ENCODE data around the gene ACOT11.
A peak's percentile ranks its signal among the peaks of the same experiment; 100 is the strongest.

The ACOT11 gene

GRCh38 chr1:54564312-54565112 lies 16.5 kb downstream of the ACOT11 start:
- peak; percentile 83 for DNase-seq (ENCODE audit: low read depth, low spot score)

- no peak for DNase-seq (ENCODE audit: low read depth, low spot score)
Observed at GRCh38 chr1:54565113-54565501, 17.1 kb downstream of the ACOT11 start.

DNA sequence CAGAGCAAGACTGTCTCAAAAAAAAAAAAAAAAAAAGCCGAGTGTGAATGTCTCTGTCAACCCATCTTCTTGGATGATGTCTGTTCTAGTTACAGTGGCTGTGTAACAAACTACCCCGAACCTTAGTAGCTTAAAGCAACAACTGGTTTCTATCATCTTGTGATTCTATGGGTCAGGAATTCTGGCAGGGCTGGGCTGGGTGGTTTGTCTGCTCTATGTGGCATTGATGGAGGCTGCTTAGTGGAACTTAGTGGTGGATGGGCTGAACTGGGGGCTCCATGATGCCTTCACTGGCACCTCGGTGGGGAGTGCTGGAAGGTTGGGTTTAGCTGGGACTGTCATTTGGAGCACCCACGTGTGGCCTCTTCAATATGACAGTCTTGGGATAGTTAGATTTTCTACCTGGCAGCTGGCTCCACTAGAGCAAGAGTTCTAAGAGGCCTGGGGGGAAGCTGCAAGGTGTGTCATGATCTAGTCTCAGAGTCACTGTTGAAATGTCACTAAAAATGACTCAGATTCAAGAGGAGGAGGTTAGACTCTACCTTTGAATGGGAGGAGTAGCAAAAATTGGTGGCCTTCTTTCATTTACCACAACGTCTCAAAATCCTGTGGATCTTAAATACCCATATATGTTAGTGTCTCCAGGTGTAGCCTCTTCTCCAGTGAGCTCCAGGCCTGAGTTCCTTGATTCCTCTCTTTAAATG lies 18.6 kb downstream of the ACOT11 start:
- DNase-seq (ENCODE audit: low read depth, low spot score) = no peak

- DNase-seq (ENCODE audit: low read depth, low spot score) = no peak
Observed at GRCh38 chr1:54567961-54568360, 19.9 kb downstream of the ACOT11 start.

GRCh38 chr1:54569339-54569738 lies 21.3 kb downstream of the ACOT11 start:
- no peak for DNase-seq (ENCODE audit: low read depth, low spot score)

- DNase-seq (ENCODE audit: low read depth, low spot score) = no peak
Observed at GRCh38 chr1:54570161-54570560, 22.1 kb downstream of the ACOT11 start.

GRCh38 chr1:54571326-54571725 lies 23.3 kb downstream of the ACOT11 start:
- DNase-seq (ENCODE audit: low read depth, low spot score) = no peak

DNA sequence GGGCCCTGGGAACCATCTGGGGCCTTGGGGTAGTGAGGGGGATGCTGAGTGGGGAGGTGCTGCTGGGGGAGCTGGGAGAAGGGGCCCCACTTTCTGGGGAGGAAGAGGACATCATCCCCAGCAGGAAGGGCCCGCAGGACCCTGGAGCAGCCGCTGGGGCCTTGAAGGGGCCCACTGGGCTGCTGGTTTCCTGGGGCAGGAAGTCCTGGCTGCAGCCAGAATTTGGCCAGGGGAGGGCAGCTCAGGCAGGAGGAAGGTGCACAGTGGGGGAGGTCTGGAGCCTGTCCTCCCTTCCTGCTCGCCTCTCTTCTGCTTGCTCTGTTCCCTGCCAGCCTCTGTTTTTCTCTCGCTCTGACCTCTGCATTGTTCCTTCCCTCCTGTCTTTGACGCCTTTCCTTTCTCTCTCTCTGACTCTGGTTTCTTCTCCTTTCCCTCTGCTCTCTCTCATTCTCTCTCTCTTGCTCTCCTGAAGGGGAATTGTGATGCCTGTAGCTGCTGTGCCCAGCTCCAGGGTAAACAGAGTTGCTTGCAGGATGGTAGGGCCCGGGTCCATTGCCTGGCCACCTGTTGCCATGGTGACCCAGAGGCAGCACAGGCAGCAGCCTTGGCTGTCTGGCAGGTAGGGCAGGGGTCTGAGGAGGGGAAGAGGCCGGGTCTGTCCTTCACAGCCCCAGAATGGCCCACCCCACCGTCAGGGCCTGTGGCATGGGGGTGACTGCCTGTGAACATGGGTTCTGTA lies 23.9 kb downstream of the ACOT11 start:
- peak; percentile 61 for DNase-seq (ENCODE audit: low read depth, low spot score)

- no peak for DNase-seq (ENCODE audit: low read depth, low spot score)
Observed at GRCh38 chr1:54572542-54572850, 24.5 kb downstream of the ACOT11 start.

GRCh38 chr1:54574158-54574778 lies 26.2 kb downstream of the ACOT11 start:
- DNase-seq (ENCODE audit: low read depth, low spot score) = no peak

DNA sequence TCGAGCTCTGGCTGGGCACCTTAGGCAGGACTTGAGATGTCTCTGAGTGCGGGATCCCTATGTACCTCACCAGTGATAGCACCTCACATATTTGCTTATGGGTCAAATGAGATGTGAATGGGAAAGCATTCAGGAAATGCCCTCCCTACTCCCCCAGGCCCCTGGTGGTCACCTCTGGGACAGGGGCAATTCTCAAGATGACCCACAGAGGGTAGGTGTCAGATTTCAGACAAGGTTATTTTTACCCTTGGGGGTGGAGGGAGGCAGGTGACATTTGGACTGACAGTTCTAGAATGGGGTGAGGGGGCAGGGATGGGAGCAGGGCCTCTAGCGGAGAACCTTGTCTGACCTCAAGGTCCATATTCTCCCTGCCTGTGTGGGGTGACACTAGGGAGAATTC lies 27.1 kb downstream of the ACOT11 start:
- DNase-seq (ENCODE audit: low read depth, low spot score) = peak; percentile 47

- DNase-seq (ENCODE audit: low read depth, low spot score) = no peak
Observed at GRCh38 chr1:54575605-54576290, 27.7 kb downstream of the ACOT11 start.

DNA sequence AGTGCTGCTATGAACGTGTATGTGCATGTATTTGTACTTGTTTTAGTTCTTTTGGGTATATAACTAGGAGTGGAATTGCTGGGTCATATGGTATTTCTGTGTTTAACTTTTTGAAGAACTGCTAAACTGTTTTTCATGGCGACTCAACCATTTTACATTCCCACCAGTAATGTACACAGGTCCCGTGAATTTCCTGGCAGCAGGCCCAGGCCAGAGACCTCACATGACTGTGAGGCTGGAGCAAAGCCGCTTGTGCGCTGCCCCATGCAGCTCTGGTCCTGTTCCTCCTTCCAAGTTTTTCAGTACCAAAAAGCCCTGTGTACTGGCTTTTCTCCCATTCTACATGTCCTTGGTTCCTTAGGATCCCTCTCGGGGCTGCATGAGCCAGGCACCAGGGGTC lies 29.6 kb downstream of the ACOT11 start:
- DNase-seq (ENCODE audit: low read depth, low spot score) = no peak

DNA sequence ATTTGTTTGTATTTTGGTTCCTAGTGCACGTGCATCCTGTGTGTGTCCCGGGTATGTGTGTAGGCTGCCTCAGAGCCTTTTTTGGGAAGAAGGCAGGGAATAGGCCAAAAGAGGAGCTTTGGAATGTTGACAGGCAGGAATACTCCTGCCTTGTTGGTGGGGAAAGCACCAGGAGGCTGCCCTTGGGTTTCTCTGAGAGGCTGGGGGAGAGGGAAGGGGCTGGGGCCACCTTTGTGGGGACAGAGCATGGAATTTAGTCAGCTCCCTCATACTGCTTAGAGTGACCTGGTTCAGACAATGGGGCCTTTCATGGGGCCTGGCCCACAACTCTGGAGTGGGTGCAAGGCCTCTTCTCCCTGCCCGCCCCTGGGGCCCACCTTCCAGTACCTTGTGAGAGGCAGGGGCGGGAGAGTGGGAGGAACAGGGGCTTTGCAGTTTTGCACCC lies 31.3 kb downstream of the ACOT11 start:
- peak; percentile 77 for DNase-seq (ENCODE audit: low read depth, low spot score)

DNA sequence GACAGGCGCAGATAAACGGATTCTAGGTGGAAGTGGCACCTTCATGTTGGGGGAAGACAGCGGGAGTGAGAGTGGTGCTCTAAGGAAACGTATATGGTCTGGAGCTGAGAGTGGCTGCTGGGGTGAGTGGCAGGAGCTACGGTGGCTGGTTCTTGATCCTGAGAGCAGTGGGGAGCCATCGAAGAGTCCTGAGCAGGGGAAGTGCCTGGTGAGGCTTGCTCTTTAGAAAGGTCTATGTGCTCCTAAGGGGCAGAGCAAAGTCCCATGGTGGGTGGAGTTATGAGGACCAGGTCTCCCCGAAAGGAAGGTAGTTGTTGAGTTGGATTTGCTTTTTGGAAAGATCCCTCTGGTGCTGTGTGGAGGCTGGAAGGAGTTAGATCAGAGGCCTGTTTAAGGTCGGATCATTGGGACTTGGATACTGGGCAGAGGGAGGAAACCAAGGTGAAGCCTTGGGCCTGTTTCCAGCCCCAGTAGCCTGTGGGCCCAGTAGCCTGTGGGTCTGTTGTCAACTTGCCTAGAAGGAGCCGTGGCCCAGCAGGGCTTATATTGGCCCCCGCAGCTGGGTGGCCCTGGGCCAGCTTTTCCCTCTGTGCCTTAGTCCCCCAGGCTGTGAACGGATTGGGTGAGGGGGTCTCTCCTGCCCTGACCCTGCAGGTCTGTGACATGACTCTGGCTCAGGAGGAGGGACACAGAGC lies 33.0 kb downstream of the ACOT11 start:
- DNase-seq (ENCODE audit: low read depth, low spot score) = no peak

DNA sequence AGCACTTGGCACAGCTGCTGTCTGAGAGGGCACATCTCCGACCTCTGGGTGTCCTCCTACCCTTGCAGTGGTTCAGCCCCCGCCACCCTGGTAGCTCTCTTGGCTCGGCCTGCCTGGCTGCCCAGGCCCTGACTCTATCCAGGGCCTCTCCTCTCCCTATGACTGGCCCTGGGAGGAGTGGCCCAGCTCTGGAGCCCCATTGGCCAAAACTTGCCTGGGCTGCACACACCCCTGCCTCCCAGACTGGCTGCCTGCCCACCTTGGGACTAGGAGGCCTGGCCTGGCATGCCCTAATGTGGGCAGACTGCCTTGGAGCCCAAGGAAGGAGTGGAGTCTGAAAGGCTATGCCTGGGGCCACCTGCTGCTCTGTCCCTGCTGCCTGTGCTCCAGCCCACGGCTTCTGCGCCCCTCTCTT lies 33.6 kb downstream of the ACOT11 start:
- DNase-seq (ENCODE audit: low read depth, low spot score) = no peak

DNA sequence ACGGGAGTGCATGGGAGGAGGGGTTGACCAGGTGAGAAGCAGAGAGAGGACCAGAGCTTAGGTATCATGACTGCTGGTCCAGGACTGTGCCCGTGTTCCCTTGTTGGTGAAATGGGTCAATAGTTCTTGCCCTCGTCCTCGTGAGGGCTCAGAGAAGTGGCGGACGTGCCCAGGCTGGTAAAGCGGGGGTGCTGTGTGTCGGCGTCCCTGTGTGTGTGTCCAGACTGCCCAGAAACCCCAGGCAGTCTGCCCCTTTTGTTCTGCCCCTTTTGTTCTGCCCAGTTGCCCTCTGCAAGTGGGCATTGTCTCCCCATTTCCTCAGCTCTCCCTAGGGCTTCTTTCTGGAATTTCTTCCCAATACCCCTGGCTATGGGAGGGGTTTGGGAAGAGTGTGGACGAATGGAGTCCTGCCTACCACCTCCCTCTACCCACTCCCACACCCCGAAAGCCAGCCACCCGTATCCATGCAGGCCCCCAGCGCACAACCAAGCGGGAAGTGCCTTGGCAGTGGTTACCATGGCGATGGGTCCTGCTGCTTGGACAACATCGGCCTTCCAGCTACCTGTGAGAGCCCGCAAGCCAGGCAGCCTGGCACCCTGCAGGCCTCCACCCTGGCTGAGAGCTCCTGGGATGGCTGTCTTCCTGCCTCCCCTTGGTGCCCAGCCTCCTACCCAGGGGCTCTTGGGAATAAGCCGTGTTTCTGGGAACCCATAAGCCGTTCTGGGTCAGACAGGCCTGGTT lies 34.7 kb downstream of the ACOT11 start:
- no peak for DNase-seq (ENCODE audit: low read depth, low spot score)

- DNase-seq (ENCODE audit: low read depth, low spot score) = no peak
Observed at GRCh38 chr1:54583307-54583686, 35.3 kb downstream of the ACOT11 start.

DNA sequence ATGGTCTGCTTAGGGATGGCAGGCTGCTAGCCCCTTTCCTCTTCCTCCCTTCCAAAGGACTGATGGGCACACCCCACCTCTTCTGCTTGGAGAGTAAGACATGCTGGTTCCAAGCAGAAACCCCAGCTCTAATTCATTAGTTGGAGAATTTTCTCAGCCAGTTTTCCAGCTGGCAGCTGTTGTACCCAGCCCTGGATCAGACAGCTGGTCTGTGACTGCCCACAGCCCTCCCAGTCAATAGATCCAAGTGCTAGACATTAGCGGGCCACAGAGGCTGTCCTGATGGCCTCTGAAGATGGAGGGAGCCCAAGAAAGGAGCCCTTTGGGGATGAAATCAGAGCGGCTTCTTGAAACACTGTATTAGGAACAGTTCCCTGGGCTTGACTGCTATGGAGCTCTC lies 35.8 kb downstream of the ACOT11 start:
- no peak for DNase-seq (ENCODE audit: low read depth, low spot score)

GRCh38 chr1:54584575-54584974 lies 36.5 kb downstream of the ACOT11 start:
- DNase-seq (ENCODE audit: low read depth, low spot score) = no peak
